Measurements from ENCODE around the gene SUSD3. TPM values are rescaled to one million over a fixed set of nuclear protein-coding genes. Genes with fewer than 3 reads are reported as not detected.

SUSD3 gene
- total RNA-seq, 1 experiment from 2014 or later = 11.9 TPM

DNA sequence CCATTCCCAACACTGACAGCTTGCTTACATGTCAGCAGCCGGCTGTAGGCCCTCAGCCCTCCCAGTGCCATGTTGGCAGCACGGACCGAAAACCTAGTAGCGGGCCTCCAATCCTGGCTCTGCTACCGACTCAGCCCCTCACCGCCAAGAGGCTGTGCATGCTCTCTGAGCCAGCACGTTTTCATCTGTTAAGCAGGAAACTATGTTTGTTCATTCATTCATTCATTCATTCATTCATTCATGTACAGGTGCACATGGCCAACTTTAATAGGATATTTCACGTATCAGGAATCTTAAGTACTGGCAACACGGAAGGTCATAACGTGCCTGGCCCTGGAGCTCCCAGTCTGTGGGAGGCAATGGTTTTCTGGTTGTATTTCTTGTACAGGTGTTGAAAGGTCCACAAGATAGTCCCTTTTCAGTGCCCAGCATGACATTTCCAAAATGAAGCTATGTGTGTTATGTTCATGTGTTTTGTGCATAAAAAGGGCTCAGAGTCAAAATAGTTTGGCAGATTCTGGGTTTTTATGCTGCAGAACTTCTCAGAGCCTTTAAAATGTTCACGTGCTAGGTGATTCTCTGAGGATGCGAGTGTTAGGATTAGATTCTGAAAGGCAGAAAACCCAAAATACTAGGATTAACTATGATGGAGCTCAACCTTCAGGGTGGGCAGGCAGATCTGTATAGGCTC is 17.7 kb downstream of the SUSD3 start:
- ChIA-PET CTCF (interaction anchor here (1.3 kb wide), 1 partner anchor 41 kb away, joined by 3 read pairs; no protein-coding TSS in a partner anchor), POLR2A (interaction anchor here (0.7 kb wide), 1 partner anchor 129 kb away, joined by 3 read pairs; the partner anchor contains the start of gene FGD3)
- Mint-ChIP-seq H3K4me1 (0 out of 2 replicates have a peak, but pooled peaks cover 2% of the 10 kb centered on the region), H3K27ac (no peak overlapping the region), H3K4me3 (no peak overlapping the region), H3K36me3 (no peaks in the 10 kb centered on the region), H3K9me3 (no peaks in the 10 kb centered on the region), H3K27me3 (ENCODE audit: low read depth) (no peaks in the 10 kb centered on the region)
- TF ChIP-seq E2F1 (CRISPR knock-in tag; IDR thresholded peaks at IDR 0.05) (no peak), NFYB (CRISPR knock-in tag; conservative IDR thresholded peaks at IDR 0.05; ENCODE audit: low read depth) (no peak), ZNF416 (CRISPR knock-in tag; IDR thresholded peaks at IDR 0.05) (no peak)
- ATAC-seq = no peak
- no peak for DNase-seq (ENCODE audit: low spot score)

DNA sequence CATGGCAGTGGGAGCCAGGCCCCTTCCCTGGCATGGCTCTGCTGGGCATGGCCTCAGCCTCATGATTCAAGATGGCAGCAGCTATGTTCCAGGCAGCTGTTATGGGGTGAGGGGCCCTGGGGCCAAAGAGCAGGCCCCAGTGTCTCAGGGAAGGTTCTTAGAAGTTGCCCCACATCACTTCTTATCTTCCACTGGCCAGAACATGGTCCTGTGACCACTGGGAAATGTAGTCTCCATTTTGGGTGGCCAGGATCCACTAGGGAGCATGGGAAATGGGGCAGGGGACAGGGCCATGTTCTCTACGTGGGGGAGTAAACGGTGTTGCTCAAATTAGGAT is 18.3 kb downstream of the SUSD3 start:
- no peaks in the 10 kb centered on the region for H3K27me3 Mint-ChIP-seq (ENCODE audit: low read depth)
- TF ChIP-seq ZNF416 (CRISPR knock-in tag; IDR thresholded peaks at IDR 0.05) = no peak
- no peak for TF ChIP-seq OVOL2 (CRISPR knock-in tag; IDR thresholded peaks at IDR 0.05; ENCODE audit: borderline replicate concordance)
- TF ChIP-seq ETV6 (CRISPR knock-in tag; IDR thresholded peaks at IDR 0.05) = no peak
- TF ChIP-seq ARID4B (CRISPR knock-in tag; IDR thresholded peaks at IDR 0.05; ENCODE audit: borderline replicate concordance) = no peak
- no peak for TF ChIP-seq NFE2L1 (CRISPR knock-in tag; IDR thresholded peaks at IDR 0.05)
- no peak for TF ChIP-seq MAX (CRISPR knock-in tag; IDR thresholded peaks at IDR 0.05)
- no peak for TF ChIP-seq FOXP1 (CRISPR knock-in tag; IDR thresholded peaks at IDR 0.05; ENCODE audit: borderline replicate concordance)
- TF ChIP-seq ATF2 (CRISPR knock-in tag; IDR thresholded peaks at IDR 0.05; ENCODE audit: borderline replicate concordance, low read depth) = no peak
- no peak for TF ChIP-seq TP53 (CRISPR knock-in tag; IDR thresholded peaks at IDR 0.05)
- H3K36me3 Mint-ChIP-seq = no peaks in the 10 kb centered on the region
- POLR2A ChIA-PET = interaction anchor here (0.7 kb wide), 1 partner anchor 129 kb away, joined by 3 read pairs; the partner anchor contains the start of gene FGD3
- no peak overlapping the region for H3K27ac Mint-ChIP-seq
- H3K4me1 Mint-ChIP-seq = 0 out of 2 replicates have a peak, but pooled peaks cover 2% of the 10 kb centered on the region
- no peak for ATAC-seq
- H3K9me3 Mint-ChIP-seq = no peaks in the 10 kb centered on the region
- H3K4me3 Mint-ChIP-seq = no peak overlapping the region
- CTCF ChIA-PET = no interaction called here
- no peak for DNase-seq (ENCODE audit: low spot score)

DNA sequence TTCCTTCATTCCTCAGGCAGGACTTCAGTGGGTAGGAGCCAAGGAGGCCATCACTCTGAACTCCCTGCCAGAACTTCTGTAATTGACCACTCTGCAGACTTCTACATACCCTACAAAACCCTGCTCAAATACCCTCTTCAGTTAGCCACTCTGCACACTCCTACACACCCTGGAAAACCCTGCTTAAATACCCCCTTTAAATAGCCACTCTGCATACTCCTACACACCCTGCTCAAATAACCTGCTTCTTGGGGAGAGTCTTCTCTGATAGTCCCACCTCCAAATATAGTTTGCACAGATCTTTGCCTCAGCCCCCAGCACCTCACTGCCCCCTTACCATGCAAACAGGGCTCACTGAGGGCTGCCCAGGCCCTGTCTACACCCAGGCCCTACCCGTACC is 18.9 kb downstream of the SUSD3 start:
- Mint-ChIP-seq H3K27me3 (ENCODE audit: low read depth) (no peaks in the 10 kb centered on the region), H3K9me3 (no peaks in the 10 kb centered on the region), H3K4me1 (0 out of 2 replicates have a peak, but pooled peaks cover 2% of the 10 kb centered on the region), H3K27ac (no peak overlapping the region), H3K4me3 (no peak overlapping the region), H3K36me3 (no peaks in the 10 kb centered on the region)
- DNase-seq (ENCODE audit: low spot score) (no peak), ATAC-seq (no peak)
- ChIA-PET POLR2A (no interaction called here), CTCF (no interaction called here)
- TF ChIP-seq CBFB (CRISPR knock-in tag; IDR thresholded peaks at IDR 0.05; ENCODE audit: low read depth) (no peak), PRRX2 (CRISPR knock-in tag; IDR thresholded peaks at IDR 0.05) (no peak), CREM (CRISPR knock-in tag; IDR thresholded peaks at IDR 0.05) (no peak), ZNF512 (CRISPR knock-in tag; IDR thresholded peaks at IDR 0.05; ENCODE audit: borderline replicate concordance) (no peak), GABPB1 (CRISPR knock-in tag; IDR thresholded peaks at IDR 0.05) (no peak), CREB1 (CRISPR knock-in tag; IDR thresholded peaks at IDR 0.05) (no peak), SMAD4 (CRISPR knock-in tag; IDR thresholded peaks at IDR 0.05) (no peak), USF2 (CRISPR knock-in tag; IDR thresholded peaks at IDR 0.05) (no peak), E2F4 (CRISPR knock-in tag; IDR thresholded peaks at IDR 0.05; ENCODE audit: borderline replicate concordance, low read depth) (no peak)
- TF ChIP-seq, protein P1, sequence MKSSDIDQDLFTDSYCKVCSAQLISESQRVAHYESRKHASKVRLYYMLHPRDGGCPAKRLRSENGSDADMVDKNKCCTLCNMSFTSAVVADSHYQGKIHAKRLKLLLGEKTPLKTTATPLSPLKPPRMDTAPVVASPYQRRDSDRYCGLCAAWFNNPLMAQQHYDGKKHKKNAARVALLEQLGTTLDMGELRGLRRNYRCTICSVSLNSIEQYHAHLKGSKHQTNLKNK (CRISPR knock-in tag; IDR thresholded peaks at IDR 0.05) = no peak
